Measurements from ENCODE around the gene RSRC1. TPM values are rescaled to one million over a fixed set of nuclear protein-coding genes. Genes with fewer than 3 reads are reported as not detected.
A peak's percentile ranks its signal among the peaks of the same experiment; 100 is the strongest.

Gene RSRC1
- total and polyA plus RNA-seq, 2 of the 8 experiments (the other 6 are each of a cell fraction or from before 2014, with no cell fraction given): 2.0 to 27.9 TPM

DNA sequence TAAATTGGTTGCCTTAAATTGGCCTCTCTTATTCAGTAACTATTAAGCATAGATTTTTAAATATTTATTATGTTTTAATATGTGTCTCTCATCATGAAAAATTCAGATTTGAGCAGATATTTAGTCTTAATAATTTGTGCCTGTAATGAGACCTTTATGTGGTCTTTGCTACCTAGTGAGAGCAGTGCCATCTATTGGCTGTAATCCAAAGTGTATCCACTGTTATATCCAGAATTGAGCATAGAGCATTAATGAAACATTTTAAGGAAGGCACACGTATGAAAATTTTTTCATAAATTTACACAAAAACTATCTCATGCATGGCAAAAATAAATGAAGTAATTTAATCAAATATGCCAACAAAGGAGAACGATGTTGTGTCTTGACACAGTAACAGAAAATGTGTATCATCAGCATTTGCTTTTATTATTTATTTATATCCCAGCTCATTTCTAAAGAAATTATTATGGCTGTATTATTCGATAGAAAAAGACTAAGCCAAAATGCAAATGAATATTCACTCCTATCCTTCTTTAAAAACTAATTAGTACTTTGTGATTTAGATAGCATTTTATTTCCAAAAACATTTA lies 203.5 kb downstream of the RSRC1 start:
- Histone ChIP-seq H3K23ac (ENCODE audit: insufficient read length) (no peak overlapping the region), H4K91ac (replicated peaks; ENCODE audit: insufficient read length, low read length) (no peak overlapping the region), H3K56ac (replicated peaks; ENCODE audit: insufficient read length, low read depth, low read length) (no peak overlapping the region), H2AFZ (ENCODE audit: low read length) (no peak overlapping the region), H2AK5ac (ENCODE audit: low read depth, low read length) (no peak overlapping the region), H2BK5ac (ENCODE audit: low read depth, low read length) (no peak overlapping the region), H3K79me1 (ENCODE audit: low read depth, low read length) (no peaks in the 10 kb centered on the region), H3K4me2 (ENCODE audit: insufficient read depth in 1 of 2, low read depth in 2 of 2, low read length in 2 of 2) (no peak overlapping the region), H3K4ac (replicated peaks; ENCODE audit: insufficient read length, low read depth, low read length) (no peak overlapping the region), H3K27me3 (replicated peaks in 1 of 4; ENCODE audit: control insufficient read depth in 3 of 4, extremely low read depth in 1 of 4, insufficient read depth in 3 of 4, low read length in 3 of 4) (no peaks in the 10 kb centered on the region), H2BK20ac (ENCODE audit: low read length) (no peak overlapping the region), H2BK12ac (ENCODE audit: low read depth, low read length) (no peak overlapping the region), H3K27ac (ENCODE audit: low read depth, low read length) (no peak overlapping the region), H3K9me3 (ENCODE audit: insufficient read depth in 2 of 2, low read depth in 1 of 2, low read length in 1 of 2) (no peaks in the 10 kb centered on the region), H3K14ac (ENCODE audit: insufficient read length) (no peak overlapping the region), H3K36me3 (ENCODE audit: control insufficient read depth in 2 of 4, insufficient read depth in 4 of 4, low read length in 3 of 4) (no peaks in the 10 kb centered on the region), H3K79me2 (ENCODE audit: control insufficient read depth in 1 of 2, insufficient read depth in 2 of 2, low read length in 2 of 2) (no peaks in the 10 kb centered on the region), H3K23me2 (ENCODE audit: low read depth, low read length) (no peaks in the 10 kb centered on the region), H4K8ac (ENCODE audit: extremely low read depth, insufficient read depth, low read length) (no peak overlapping the region), H3K4me1 (replicated peaks in 1 of 4; ENCODE audit: control insufficient read depth in 3 of 4, insufficient read depth in 4 of 4, low read length in 3 of 4) (no peaks in the 10 kb centered on the region), H3K4me3 (ENCODE audit: extremely low read depth in 1 of 4, insufficient read depth in 2 of 4, low read depth in 3 of 4, low read length in 4 of 4) (no peak overlapping the region), H3K9ac (replicated peaks in 1 of 4; ENCODE audit: extremely low read depth in 1 of 4, low read depth in 3 of 4, low read length in 3 of 4) (no peak overlapping the region), H2BK15ac (ENCODE audit: low read length) (no peak overlapping the region), H2BK120ac (replicated peaks; ENCODE audit: low read depth, low read length) (no peak overlapping the region), H4K20me1 (replicated peaks in 1 of 2; ENCODE audit: control insufficient read depth in 1 of 2, insufficient read depth in 2 of 2, low read length in 2 of 2) (no peaks in the 10 kb centered on the region), H4K5ac (ENCODE audit: insufficient read length, low read depth, low read length) (no peak overlapping the region), H3K18ac (ENCODE audit: extremely low read depth, low read length) (no peak overlapping the region)
- TF ChIP-seq, protein P1, sequence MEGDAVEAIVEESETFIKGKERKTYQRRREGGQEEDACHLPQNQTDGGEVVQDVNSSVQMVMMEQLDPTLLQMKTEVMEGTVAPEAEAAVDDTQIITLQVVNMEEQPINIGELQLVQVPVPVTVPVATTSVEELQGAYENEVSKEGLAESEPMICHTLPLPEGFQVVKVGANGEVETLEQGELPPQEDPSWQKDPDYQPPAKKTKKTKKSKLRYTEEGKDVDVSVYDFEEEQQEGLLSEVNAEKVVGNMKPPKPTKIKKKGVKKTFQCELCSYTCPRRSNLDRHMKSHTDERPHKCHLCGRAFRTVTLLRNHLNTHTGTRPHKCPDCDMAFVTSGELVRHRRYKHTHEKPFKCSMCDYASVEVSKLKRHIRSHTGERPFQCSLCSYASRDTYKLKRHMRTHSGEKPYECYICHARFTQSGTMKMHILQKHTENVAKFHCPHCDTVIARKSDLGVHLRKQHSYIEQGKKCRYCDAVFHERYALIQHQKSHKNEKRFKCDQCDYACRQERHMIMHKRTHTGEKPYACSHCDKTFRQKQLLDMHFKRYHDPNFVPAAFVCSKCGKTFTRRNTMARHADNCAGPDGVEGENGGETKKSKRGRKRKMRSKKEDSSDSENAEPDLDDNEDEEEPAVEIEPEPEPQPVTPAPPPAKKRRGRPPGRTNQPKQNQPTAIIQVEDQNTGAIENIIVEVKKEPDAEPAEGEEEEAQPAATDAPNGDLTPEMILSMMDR (IDR thresholded peaks at IDR 0.05; ENCODE audit: control extremely low read depth in 1 of 3, insufficient read depth in 1 of 3, low read depth in 1 of 3, low read length in 3 of 3): peak in 2 of 3 experiments; percentile 32 to 48; a peak in 2 of 4 replicates
- TF ChIP-seq KDM1A (IDR thresholded peaks at IDR 0.05; ENCODE audit: borderline replicate concordance, low read length) (no peak), RAD21 (IDR thresholded peaks at IDR 0.05 in 1 of 2, conservative IDR thresholded peaks at IDR 0.05 in 1 of 2; ENCODE audit: low read depth in 2 of 2, low read length in 2 of 2) (peak; percentile 75), JUN (IDR thresholded peaks at IDR 0.05; ENCODE audit: low read depth, low read length) (no peak), POU5F1 (IDR thresholded peaks at IDR 0.05; ENCODE audit: low read depth, low read length) (no peak), GTF2F1 (IDR thresholded peaks at IDR 0.05; ENCODE audit: borderline replicate concordance, low read depth, low read length) (no peak), SP1 (IDR thresholded peaks at IDR 0.05; ENCODE audit: low read depth, low read length) (no peak), YY1 (IDR thresholded peaks at IDR 0.05; ENCODE audit: low read depth, low read length) (no peak), SRF (IDR thresholded peaks at IDR 0.05; ENCODE audit: low read depth, low read length) (no peak), SUZ12 (IDR thresholded peaks at IDR 0.05; ENCODE audit: low read length) (no peak)
- no peak for DNase-seq (ENCODE audit: low read depth in 1 of 2, low spot score in 2 of 2)
- 38% methylated on average over 3 of the region's 3 CpGs; no CpG with 5 or more reads in 1 of the 2 experiments for WGBS, 2 experiments (ENCODE audit: extremely low coverage in 1 of 2, insufficient coverage in 1 of 2, insufficient read length in 1 of 2, insufficient replicate concordance in 2 of 2, low coverage in 1 of 2, low lambda C conversion rate in 2 of 2, missing lambda C conversion rate in 1 of 2)
- CTCF ChIA-PET (ENCODE audit: partially characterized antibody): interaction anchor here (0.6 to 1.9 kb wide), 22 partner anchors 10 to 1360 kb away, joined by 3 to 10 read pairs (median 5); partner anchors contain the start of genes RSRC1 and SHOX2
- POLR2A ChIA-PET (ENCODE audit: partially characterized antibody): no interaction called here
- no peak for FAIRE-seq

Data from H1 (cell line).